Smooth muscle cell (in vitro differentiated cells): ENCODE data around the gene RHO. TPM values are rescaled to one million over a fixed set of nuclear protein-coding genes. Genes with fewer than 3 reads are reported as not detected.

Experiments used
- DNase-seq: peaks from one replicate; lab custom pipeline; 2025; ENCODE audit not compliant: unreplicated experiment; lab: John Stamatoyannopoulos, UW
- H2AFZ ChIP-seq: fragments of 200-600 bp; sonication (generic); 2 replicates; pipeline ENCODE4 v1.6.0; 2016; ENCODE audit warnings: antibody characterized with exemption, low read depth, mild to moderate bottlenecking
- H3F3A ChIP-seq: fragments of 200-600 bp; sonication (generic); 2 replicates; pipeline ENCODE4 v1.6.0; 2017; ENCODE audit warnings: antibody characterized with exemption, low read depth
- H3K27ac ChIP-seq: fragments of 200-600 bp; sonication (generic); 2 replicates; pipeline ENCODE4 v1.5.1; 2016; ENCODE audit warnings: low read depth, mild to moderate bottlenecking
- H3K27me3 ChIP-seq: fragments of 200-600 bp; sonication (generic); 2 replicates; pipeline ENCODE4 v1.6.1; 2016; ENCODE audit warnings: low read depth, mild to moderate bottlenecking
- H3K36me3 ChIP-seq: fragments of 200-600 bp; sonication (generic); 2 replicates; pipeline ENCODE4 v1.5.1; 2016; ENCODE audit warnings: low read depth
- H3K4me1 ChIP-seq: fragments of 200-600 bp; sonication (generic); 2 replicates; pipeline ENCODE4 v1.5.1; 2016; ENCODE audit warnings: low read depth
- H3K4me2 ChIP-seq: fragments of 200-600 bp; sonication (generic); 2 replicates; pipeline ENCODE4 v1.6.0; 2016; ENCODE audit warnings: mild to moderate bottlenecking
- H3K4me3 ChIP-seq: fragments of 200-600 bp; sonication (generic); 2 replicates; pipeline ENCODE4 v1.5.1; 2016; ENCODE audit warnings: mild to moderate bottlenecking
- H3K79me2 ChIP-seq: fragments of 200-600 bp; sonication (generic); 2 replicates; pipeline ENCODE4 v1.6.0; 2016; ENCODE audit warnings: low read depth, mild to moderate bottlenecking
- H3K9ac ChIP-seq: fragments of 200-600 bp; sonication (generic); 2 replicates; pipeline ENCODE4 v1.6.0; 2016; ENCODE audit warnings: low read depth
- H3K9me3 ChIP-seq: fragments of 200-600 bp; sonication (generic); replicated peaks from 2 replicates; pipeline ENCODE4 v1.5.1; 2016; ENCODE audit warnings: low read depth
- H4K20me1 ChIP-seq: fragments of 200-600 bp; sonication (generic); 2 replicates; pipeline ENCODE4 v1.6.0; 2016; ENCODE audit warnings: low read depth
- WGBS: methylation state at CpG from one replicate; pipeline ENCODE4 v1.1.7; 2016; ENCODE audit warnings: low lambda C conversion rate; 5-methylcytosine and 5-hydroxymethylcytosine counted together
- polyA plus RNA-seq: library from polyadenylated mRNA; unstranded; fragments of >200 nt; fragmentation: Nextera tagmentation; extraction: Ambion mirVana; gene quantifications from 2 replicates; pipeline ENCODE4 v1.2.1, GENCODE V29; 2016
- total RNA-seq: library from RNA; depleted of rRNA; stranded (reverse); fragments of >200 nt; gene quantifications from 2 replicates; pipeline ENCODE4 v1.2.3, GENCODE V29; 2014
- TF ChIP-seq, protein P1 (sequence below): fragments of 200-600 bp; sonication (generic); IDR thresholded peaks from 2 replicates; pipeline ENCODE4 v1.5.1; 2017; ENCODE audit warnings: borderline replicate concordance, mild to moderate bottlenecking, antibody characterized with exemption; ENCODE audit not compliant: insufficient read depth, poor library complexity, severe bottlenecking

Gene RHO
- total and polyA plus RNA-seq, 2 experiments from 2014 or later = 0.63 TPM; not detected in 1

DNA sequence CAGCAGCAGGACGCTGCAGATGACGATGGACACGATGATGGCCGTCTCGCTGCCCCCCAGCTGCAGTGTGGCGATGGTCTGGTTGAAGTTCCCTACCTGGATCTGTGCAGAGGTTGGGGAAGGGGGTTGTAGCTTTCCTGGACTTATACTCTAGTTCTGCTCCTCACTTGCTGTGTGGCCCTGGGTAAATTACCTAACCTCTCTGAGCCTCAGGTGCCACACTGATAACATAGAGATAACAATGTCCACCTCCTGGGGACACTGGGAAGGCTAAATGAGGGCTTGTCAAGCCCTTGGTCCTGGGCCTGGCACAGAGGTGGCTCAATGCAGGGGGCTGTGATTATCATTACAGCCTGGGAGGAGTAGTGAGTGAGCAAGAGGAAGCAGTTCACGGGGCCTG, 41.4 kb downstream of the RHO start:
- Histone ChIP-seq H2AFZ (no peak overlapping the region), H3K9me3 (no peaks in the 10 kb centered on the region), H3F3A (no peaks in the 10 kb centered on the region), H3K27me3 (no peaks in the 10 kb centered on the region), H3K4me1 (no peaks in the 10 kb centered on the region), H3K36me3 (no peaks in the 10 kb centered on the region), H3K4me2 (no peak overlapping the region), H3K4me3 (no peak overlapping the region), H4K20me1 (no peaks in the 10 kb centered on the region), H3K27ac (no peak overlapping the region), H3K79me2 (no peaks in the 10 kb centered on the region), H3K9ac (no peak overlapping the region)
- WGBS = 97% methylated on average over 7 of the region's 7 CpGs
- DNase-seq = no peak
- TF ChIP-seq, protein P1, sequence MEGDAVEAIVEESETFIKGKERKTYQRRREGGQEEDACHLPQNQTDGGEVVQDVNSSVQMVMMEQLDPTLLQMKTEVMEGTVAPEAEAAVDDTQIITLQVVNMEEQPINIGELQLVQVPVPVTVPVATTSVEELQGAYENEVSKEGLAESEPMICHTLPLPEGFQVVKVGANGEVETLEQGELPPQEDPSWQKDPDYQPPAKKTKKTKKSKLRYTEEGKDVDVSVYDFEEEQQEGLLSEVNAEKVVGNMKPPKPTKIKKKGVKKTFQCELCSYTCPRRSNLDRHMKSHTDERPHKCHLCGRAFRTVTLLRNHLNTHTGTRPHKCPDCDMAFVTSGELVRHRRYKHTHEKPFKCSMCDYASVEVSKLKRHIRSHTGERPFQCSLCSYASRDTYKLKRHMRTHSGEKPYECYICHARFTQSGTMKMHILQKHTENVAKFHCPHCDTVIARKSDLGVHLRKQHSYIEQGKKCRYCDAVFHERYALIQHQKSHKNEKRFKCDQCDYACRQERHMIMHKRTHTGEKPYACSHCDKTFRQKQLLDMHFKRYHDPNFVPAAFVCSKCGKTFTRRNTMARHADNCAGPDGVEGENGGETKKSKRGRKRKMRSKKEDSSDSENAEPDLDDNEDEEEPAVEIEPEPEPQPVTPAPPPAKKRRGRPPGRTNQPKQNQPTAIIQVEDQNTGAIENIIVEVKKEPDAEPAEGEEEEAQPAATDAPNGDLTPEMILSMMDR = no peak

- H2AFZ ChIP-seq = no peak overlapping the region
- no peaks in the 10 kb centered on the region for H3K4me1 ChIP-seq
- H3F3A ChIP-seq = no peaks in the 10 kb centered on the region
- no peak for DNase-seq
- H3K9me3 ChIP-seq = no peaks in the 10 kb centered on the region
- no peaks in the 10 kb centered on the region for H4K20me1 ChIP-seq
- H3K27ac ChIP-seq = no peak overlapping the region
- no peak overlapping the region for H3K4me2 ChIP-seq
- H3K36me3 ChIP-seq = no peaks in the 10 kb centered on the region
- H3K4me3 ChIP-seq = no peak overlapping the region
- H3K79me2 ChIP-seq = no peaks in the 10 kb centered on the region
- no peaks in the 10 kb centered on the region for H3K27me3 ChIP-seq
- TF ChIP-seq, protein P1 = no peak
- 94% methylated on average over 22 of the region's 22 CpGs for WGBS
- no peak overlapping the region for H3K9ac ChIP-seq
Observed at GRCh38 chr3:129571605-129572547, 43.4 kb downstream of the RHO start.

DNA sequence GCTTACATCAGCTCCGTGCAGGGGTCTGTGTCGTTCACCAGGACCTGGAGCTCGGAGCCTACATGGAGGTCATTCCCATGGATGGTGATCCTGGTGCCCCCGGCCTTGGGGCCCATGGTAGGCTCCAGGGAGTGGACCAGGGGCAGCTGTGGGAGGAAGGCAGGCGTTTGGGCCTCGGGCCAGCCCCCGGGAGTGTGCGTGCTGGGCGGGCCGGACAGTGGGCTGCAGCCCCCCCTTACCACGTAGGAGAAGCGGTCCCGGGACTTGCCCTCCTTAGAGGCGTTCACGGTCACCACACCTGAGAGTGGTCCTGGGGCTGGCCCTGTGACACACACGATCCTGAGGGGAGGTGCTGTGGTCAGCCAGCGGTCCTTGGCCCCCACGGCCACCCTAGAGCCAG, 44.2 kb downstream of the RHO start:
- Histone ChIP-seq H3K79me2 (no peaks in the 10 kb centered on the region), H3K4me3 (no peak overlapping the region), H3K4me2 (no peak overlapping the region), H3K36me3 (no peaks in the 10 kb centered on the region), H3K9ac (no peak overlapping the region), H3K27me3 (no peaks in the 10 kb centered on the region), H2AFZ (no peak overlapping the region), H3K27ac (no peak overlapping the region), H3K4me1 (no peaks in the 10 kb centered on the region), H3F3A (no peaks in the 10 kb centered on the region), H4K20me1 (no peaks in the 10 kb centered on the region), H3K9me3 (no peaks in the 10 kb centered on the region)
- TF ChIP-seq, protein P1 = no peak
- 96% methylated on average over 18 of the region's 18 CpGs for WGBS
- DNase-seq = no peak
